GM19438 (cell line): ENCODE measurements around the gene PLXNA4.

Experiments used
- ATAC-seq: cut with Tn5 transposase; IDR thresholded peaks from one replicate; pipeline ENCODE4 v1.9.1; 2021; ENCODE audit warnings: low read depth; ENCODE audit not compliant: unreplicated experiment

Gene PLXNA4

DNA sequence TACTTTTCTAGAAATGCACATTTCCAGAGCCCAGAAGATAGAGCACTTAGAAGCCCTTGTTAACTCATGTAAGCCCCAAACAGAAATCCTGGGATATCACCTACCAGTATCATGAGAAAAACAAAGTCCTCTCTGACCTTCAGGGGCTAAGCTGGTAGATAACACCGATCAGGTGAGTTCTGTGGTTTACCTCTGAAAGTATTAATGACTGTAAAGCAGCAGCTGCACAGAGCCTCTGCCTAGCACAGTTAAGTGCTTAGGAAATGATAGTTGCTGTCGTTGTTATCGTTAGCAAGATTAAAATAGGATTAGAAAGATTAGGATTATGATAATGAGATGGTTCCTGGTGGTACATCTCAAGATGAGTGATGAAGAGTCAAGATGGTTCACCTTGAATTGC lies 64.9 kb downstream of the PLXNA4 start:
- ATAC-seq, result no peak

DNA sequence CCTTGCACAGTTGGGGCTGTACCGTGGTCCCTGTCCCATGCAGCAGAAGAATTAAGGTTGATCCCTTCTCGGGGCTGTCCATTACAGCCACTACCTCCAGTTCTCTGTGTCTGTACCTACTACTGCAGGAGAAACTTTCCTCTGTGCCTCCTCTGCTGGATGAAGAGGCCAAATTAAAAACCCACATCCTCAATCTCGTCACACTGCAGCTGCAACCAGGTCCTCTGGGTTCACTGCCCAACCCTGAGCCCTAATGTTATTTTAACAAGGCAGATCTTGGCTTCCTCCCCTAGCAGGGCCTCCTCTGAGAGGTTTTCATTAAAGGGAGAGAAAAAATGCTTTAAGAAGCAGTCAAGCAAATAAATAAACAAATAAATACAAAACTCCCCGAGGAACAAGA lies 66.6 kb downstream of the PLXNA4 start:
- ATAC-seq, result no peak

- no peak for ATAC-seq
These were observed 67.4 kb downstream of the PLXNA4 start for GRCh38 chr7:132508724-132509353.

- no peak for ATAC-seq
These were observed 71.4 kb downstream of the PLXNA4 start for GRCh38 chr7:132504852-132505251.

DNA sequence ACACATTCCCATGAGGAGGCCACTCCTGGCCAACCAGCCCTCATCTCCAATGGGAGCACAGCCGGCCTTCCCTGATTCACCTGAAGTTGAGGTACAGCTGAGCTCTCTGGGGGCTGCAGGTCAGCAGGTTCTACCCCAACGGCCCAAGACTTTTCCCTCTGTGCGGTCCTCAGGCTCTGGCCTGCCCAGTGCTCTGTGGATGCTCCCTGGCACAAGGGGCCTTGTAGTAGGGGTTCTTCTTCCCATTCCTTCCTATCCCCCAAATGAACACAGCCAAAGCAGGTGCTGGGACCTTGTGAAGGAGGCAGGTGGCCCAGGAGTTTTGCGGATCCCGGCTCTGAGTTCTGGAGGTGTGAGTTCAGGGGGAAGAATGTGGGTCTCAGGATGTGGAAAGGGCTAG lies 72.2 kb downstream of the PLXNA4 start:
- ATAC-seq, result no peak

DNA sequence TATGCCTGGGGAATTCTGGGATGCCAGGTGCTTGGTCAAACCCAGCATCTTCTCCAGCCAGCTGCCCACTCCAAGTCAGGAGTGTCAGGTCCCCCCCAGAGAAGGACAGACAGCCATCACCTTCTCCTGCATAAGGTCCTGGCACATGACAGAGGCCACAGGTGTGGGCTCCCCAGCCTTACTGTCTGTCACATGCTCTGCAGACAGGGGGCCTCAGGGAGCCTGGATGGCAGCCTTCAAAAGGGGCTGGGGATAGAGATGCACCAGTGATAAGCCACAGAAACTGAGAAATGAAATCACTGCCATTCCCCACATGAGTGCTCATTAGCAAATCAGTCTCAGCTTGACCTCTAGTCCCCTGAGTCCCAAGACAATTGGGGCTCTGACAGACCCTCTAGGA lies 72.9 kb downstream of the PLXNA4 start:
- no peak for ATAC-seq

GRCh38 chr7:132501956-132502355 lies 74.3 kb downstream of the PLXNA4 start:
- ATAC-seq, result no peak

GRCh38 chr7:132500727-132501440 lies 75.4 kb downstream of the PLXNA4 start:
- no peak for ATAC-seq

GRCh38 chr7:132499487-132499886 lies 76.8 kb downstream of the PLXNA4 start:
- no peak for ATAC-seq

- ATAC-seq, result no peak
These were observed 77.2 kb downstream of the PLXNA4 start for GRCh38 chr7:132499065-132499464.

DNA sequence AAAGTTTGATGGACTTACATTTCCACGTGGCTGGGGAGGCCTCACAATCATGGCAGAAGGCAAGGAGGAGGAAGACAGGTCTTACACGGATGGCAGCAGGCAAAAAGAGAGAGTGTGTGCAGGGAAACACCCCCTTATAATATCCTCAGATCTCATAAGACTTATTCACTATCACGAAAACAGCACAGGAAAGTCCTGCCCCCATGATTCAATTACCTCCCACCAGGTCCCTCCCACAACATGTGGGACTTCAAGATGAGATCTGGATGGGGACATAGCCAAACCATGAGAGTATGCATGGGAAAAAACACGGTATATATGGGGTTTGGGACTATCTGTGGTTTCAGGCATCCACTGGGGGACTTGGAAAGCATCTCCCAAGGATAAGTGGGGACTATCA lies 78.0 kb downstream of the PLXNA4 start:
- ATAC-seq, result no peak

- ATAC-seq, result no peak
These were observed 79.2 kb downstream of the PLXNA4 start for GRCh38 chr7:132497098-132497497.

- no peak for ATAC-seq
These were observed 80.3 kb downstream of the PLXNA4 start for GRCh38 chr7:132495936-132496335.

DNA sequence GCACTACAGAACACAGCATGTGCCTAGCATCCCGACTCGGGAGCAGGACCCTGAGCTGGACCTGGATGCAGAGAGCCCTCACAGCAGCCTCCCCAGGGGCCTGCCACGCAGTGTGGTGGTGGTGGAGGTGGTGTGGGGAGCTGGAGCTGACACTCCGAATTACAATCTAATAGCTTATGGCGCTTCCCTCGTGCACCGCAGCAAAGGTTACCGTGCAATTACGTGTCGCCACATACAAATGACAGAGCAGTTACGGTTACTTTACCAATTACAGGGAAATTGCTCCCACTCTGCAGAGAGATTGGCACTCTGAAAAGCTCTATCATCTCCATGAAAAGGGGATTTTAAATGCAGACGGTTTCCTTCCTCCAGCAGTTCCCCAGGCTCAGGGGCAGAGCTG lies 81.8 kb downstream of the PLXNA4 start:
- ATAC-seq, result no peak

DNA sequence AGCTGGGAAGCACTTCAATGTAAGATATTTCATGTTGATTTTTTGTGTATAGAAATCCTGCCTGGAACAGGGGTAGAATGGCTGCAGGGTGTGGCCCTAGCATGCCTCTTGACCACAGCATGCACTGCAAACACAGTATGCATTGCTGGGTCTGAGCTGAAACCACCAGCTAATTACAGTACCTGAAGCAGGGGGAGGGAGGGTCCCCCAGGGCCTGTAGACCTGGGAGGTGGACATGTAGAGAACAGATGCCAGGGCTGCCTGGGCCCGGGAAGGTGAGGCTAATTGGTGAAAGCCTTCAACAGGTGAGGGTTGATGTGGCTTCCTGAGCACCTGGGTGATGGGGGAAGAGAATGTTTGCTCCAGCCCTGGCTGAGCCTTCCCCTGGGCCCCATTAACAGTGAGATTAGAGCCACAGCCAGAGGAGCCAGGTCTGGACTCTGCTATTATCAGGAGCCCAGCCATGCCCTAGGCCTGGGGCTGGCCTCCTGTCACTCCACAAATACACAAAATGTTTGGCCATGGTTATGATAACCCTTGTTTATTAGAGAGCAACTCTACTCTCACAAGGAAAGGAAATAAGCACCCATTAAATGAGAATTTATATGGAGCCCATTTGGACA lies 83.3 kb downstream of the PLXNA4 start:
- ATAC-seq, result no peak

- ATAC-seq, result no peak
These were observed 84.8 kb downstream of the PLXNA4 start for GRCh38 chr7:132491391-132491945.

- no peak for ATAC-seq
These were observed 85.8 kb downstream of the PLXNA4 start for GRCh38 chr7:132490474-132490873.

DNA sequence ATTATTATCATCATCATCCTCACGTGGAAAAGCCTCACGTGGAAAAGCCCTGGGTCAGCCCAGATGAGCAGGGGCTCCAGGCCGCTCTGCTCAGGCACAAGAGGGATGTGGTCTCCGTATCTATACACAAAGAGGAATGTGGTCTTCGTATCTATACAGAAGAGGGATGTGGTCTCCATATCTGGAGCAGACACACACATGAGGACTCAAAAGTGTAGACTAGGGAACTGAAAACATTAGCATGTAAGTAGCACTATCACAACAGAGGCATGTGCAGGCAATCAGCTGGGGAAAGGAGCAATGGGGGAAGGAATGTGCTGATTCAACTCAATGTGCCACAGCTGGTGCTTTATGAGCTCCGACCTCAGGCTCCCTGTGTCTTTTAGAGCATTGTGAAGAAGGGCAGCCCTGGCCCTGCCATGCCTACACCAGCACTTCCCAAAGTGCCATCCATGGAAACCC lies 86.5 kb downstream of the PLXNA4 start:
- ATAC-seq, result no peak

DNA sequence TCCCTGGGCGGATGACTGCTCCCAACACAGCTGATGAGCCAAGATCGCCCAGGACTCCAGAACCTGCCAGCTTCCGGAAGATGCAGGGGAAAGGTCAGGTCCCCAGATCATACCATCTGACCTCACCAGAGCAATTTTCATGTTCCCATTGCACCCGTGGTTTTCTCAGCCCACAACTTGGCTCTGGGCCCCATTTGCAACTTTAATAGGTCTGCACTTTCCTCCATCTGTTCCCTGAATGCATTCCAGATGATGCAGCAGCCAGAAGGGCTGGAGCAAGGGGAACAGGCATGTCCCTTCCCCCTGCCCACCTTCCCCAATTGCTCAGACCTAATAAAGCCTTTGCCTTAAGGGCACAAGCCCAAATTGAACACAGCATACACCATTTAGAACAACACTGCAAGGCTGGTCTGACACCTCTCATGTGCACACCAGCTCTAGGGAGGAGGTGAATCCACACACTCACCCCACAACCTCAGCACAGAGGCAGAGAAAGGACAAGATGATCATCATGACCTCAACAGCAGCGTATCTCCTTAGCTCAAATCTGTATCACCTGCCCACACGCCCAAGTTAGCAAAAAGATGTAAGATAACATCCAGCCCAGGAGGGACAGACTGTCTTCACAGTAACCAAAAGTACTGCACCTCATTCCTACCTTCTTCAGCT lies 87.5 kb downstream of the PLXNA4 start:
- ATAC-seq, result no peak

DNA sequence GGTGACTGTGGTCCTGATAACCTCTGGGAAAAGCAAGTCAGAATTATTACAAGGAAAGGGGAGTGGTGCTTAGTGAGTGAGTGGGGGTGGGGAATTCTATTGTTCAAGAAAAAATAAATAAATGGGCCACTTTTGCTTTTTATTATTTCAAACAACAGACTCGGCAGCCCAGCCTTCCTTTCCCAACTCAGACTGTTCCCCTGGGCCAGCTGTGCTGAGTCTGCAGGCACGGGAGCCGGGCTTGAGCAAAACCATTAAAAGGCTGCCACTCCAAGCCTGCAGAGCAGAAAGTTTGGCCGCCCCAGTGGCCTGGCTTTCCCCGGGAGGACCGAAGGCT lies 90.0 kb downstream of the PLXNA4 start:
- no peak for ATAC-seq

DNA sequence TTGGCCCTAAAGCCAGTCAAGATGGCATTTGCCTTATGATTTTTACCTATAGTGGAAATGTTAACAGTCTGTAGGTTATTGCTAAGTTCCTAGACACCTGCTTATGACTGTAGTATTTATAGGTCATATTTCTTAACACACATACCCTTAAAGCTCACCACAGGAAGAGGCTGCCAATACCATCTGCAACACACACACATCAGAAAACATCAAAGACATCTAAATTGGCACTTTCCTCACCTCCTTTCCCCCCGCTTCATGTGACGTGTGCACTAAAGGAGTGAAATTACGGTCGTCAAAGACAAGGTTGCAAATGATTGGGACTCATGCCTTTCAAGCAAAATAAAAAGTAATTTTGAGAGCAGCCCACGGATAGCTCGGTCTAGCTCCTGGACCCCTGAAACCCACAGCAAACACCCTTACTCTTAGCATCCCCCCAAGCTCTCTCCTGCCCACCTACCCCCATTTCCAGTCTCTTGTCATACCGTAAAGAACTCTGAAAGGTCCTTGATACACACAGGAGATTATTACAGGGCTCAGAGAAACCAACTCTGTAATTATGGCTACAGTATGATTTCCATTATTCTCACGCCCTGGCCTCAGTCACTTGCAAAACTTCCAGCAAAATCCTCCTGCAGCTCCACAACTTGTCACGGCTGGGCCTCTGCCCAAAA lies 90.5 kb downstream of the PLXNA4 start:
- ATAC-seq, result no peak
